Measurements from ENCODE around the gene ARHGEF7. TPM values are rescaled to one million over a fixed set of nuclear protein-coding genes. Genes with fewer than 3 reads are reported as not detected.

ARHGEF7 gene
- total RNA-seq, 1 donor from 2014 or later = 31.6 TPM

DNA sequence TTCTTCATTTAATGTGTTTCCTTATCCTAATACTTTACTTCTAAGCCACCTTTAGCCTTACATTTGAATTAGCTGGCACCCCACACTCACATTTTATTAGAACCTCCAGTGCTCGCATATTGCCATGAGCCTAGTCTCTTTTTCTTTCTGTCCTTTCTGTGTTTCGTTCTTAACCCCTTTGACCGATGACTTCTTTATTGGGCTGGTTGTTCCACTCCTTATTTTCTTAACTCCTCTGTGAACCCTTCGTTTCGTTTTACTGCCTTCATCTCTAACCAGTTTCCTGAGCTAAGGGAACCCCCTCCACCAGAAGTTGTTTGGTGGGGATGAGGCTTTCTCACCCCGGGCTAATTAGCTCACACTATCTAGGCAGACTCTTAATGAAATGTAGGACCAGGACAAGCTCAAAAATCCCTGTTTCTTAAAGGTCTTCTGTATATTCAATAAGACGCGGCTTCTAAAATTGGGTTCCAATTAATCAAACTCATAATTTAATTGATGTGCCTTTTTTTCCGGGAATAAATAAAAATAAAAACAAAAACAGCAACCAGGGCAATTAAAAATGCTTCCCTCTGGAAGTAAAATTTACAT lies 19.1 kb upstream of the ARHGEF7 start:
- no peak overlapping the region for H3K4me3 ChIP-seq (ENCODE audit: low read depth, low read length)
- no peak for DNase-seq (ENCODE audit: low read depth)
- TF ChIP-seq, protein P1, sequence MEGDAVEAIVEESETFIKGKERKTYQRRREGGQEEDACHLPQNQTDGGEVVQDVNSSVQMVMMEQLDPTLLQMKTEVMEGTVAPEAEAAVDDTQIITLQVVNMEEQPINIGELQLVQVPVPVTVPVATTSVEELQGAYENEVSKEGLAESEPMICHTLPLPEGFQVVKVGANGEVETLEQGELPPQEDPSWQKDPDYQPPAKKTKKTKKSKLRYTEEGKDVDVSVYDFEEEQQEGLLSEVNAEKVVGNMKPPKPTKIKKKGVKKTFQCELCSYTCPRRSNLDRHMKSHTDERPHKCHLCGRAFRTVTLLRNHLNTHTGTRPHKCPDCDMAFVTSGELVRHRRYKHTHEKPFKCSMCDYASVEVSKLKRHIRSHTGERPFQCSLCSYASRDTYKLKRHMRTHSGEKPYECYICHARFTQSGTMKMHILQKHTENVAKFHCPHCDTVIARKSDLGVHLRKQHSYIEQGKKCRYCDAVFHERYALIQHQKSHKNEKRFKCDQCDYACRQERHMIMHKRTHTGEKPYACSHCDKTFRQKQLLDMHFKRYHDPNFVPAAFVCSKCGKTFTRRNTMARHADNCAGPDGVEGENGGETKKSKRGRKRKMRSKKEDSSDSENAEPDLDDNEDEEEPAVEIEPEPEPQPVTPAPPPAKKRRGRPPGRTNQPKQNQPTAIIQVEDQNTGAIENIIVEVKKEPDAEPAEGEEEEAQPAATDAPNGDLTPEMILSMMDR (IDR thresholded peaks at IDR 0.05; ENCODE audit: insufficient read depth, low read length, severe bottlenecking) = no peak
- no peaks in the 10 kb centered on the region for H3K27me3 ChIP-seq (ENCODE audit: control insufficient read depth, insufficient read depth, low read length)
- no peaks in the 10 kb centered on the region for H3K36me3 ChIP-seq (ENCODE audit: control insufficient read depth, insufficient read depth, low read length)
- no peak for FAIRE-seq

- Histone ChIP-seq H3K4me3 (ENCODE audit: low read depth, low read length) (no peak overlapping the region), H3K27me3 (ENCODE audit: control insufficient read depth, insufficient read depth, low read length) (no peaks in the 10 kb centered on the region), H3K36me3 (ENCODE audit: control insufficient read depth, insufficient read depth, low read length) (no peaks in the 10 kb centered on the region)
- peak; percentile 17 for DNase-seq (ENCODE audit: low read depth)
- FAIRE-seq = no peak
- TF ChIP-seq, protein P1 (IDR thresholded peaks at IDR 0.05; ENCODE audit: insufficient read depth, low read length, severe bottlenecking) = no peak
Measured at GRCh38 chr13:111099290-111099689, 15.8 kb upstream of the ARHGEF7 start.

DNA sequence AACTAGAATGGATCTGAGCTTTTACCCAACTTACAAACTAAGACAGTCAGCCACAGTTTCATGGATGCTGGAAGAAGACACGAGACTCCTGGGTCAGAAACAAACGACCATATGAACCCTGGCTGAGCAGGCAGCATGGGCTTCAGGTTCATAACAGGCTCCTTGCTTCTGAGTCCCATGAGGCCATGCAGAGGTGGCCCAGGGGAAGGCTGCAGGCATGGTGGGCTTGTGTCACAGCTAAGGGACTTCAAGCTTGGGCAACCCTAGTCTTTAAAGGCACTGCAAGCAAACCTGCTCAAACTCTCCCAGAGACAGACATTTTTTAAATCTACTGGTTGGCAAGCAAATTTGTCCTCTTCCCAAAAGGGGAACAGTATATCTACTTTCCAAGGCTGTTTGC lies 5.1 kb upstream of the ARHGEF7 start:
- Histone ChIP-seq H3K36me3 (ENCODE audit: control insufficient read depth, insufficient read depth, low read length) (no peaks in the 10 kb centered on the region), H3K27me3 (ENCODE audit: control insufficient read depth, insufficient read depth, low read length) (peaks cover 23% of the 10 kb centered on the region), H3K4me3 (ENCODE audit: low read depth, low read length) (no peak overlapping the region)
- no peak for DNase-seq (ENCODE audit: low read depth)
- peak; percentile 13 for FAIRE-seq
- TF ChIP-seq, protein P1 (IDR thresholded peaks at IDR 0.05; ENCODE audit: insufficient read depth, low read length, severe bottlenecking) = no peak

DNA sequence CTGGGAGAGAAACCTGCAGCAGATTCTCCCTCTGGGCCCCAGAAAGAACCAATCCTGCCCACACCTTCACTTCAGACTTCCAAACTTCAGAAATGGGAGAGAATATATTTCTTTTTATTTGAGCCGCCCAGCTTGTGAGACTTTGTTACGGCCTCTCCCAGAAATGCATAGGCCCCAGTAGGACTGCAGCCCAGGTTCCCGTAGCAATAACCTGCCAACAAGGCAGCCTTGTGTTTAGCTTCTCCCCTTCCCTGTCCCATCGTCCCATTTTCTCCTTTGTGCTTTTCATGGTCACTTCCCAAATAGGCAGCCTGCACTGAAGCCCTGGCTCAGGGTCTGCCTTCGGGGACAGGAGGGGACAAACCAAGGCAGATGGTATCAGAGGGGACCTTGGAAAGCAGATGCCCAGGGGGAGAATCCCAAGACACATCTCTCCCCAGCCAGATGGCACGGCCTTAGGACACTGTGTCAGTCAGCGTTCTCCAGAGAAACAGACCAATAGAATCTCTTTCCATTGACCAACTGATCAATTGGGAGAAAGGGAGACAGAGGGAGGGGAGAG lies 3.7 kb upstream of the ARHGEF7 start:
- Histone ChIP-seq H3K27me3 (ENCODE audit: control insufficient read depth, insufficient read depth, low read length) (peaks cover 31% of the 10 kb centered on the region), H3K36me3 (ENCODE audit: control insufficient read depth, insufficient read depth, low read length) (no peaks in the 10 kb centered on the region), H3K4me3 (ENCODE audit: low read depth, low read length) (no peak overlapping the region)
- TF ChIP-seq, protein P1 (IDR thresholded peaks at IDR 0.05; ENCODE audit: insufficient read depth, low read length, severe bottlenecking) = no peak
- FAIRE-seq (peak; percentile 28), DNase-seq (ENCODE audit: low read depth) (no peak)

DNA sequence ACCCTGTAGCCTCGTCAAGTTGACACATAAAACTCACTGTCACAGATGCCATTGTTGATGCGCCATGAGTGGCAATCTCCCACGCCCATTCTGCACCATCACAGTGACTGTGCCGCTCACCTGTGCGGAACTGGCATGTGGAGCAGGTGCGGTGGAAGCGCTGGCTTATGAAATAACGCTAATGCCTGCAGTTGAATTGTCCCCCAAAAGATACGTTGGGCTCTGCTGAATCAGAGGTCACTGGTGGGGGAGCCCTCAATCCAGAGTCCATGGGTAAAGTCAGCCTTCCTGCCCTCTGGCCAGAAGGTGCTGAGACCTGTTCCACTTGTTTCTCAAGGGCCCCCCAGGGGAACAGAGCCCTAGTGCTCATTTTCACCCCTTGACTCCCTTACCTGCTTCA lies 2.9 kb upstream of the ARHGEF7 start:
- Histone ChIP-seq H3K27me3 (ENCODE audit: control insufficient read depth, insufficient read depth, low read length) (peaks cover 31% of the 10 kb centered on the region), H3K4me3 (ENCODE audit: low read depth, low read length) (no peak overlapping the region), H3K36me3 (ENCODE audit: control insufficient read depth, insufficient read depth, low read length) (no peaks in the 10 kb centered on the region)
- TF ChIP-seq, protein P1 (IDR thresholded peaks at IDR 0.05; ENCODE audit: insufficient read depth, low read length, severe bottlenecking) = no peak
- no peak for FAIRE-seq
- no peak for DNase-seq (ENCODE audit: low read depth)

Measured in bronchial epithelial cell (primary cell).